ENCODE measurements around the gene LTK.

DNA sequence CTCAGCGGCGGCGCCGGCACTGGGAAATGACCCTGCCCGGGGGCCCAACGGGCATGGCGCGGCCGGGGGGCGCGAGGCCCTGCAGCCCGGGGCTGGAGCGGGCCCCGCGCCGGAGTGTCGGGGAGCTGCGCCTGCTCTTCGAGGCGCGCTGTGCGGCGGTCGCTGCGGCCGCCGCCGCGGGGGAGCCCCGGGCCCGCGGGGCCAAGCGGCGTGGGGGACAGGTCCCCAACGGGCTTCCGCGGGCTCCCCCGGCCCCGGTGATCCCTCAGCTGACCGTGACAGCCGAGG is 19.8 kb downstream of the LTK start:
- TF ChIP-seq POLR2A (IDR thresholded peaks at IDR 0.05) (no peak), POLR2AphosphoS5 (IDR thresholded peaks at IDR 0.05) (no peak)
- TF ChIP-seq, protein P1, sequence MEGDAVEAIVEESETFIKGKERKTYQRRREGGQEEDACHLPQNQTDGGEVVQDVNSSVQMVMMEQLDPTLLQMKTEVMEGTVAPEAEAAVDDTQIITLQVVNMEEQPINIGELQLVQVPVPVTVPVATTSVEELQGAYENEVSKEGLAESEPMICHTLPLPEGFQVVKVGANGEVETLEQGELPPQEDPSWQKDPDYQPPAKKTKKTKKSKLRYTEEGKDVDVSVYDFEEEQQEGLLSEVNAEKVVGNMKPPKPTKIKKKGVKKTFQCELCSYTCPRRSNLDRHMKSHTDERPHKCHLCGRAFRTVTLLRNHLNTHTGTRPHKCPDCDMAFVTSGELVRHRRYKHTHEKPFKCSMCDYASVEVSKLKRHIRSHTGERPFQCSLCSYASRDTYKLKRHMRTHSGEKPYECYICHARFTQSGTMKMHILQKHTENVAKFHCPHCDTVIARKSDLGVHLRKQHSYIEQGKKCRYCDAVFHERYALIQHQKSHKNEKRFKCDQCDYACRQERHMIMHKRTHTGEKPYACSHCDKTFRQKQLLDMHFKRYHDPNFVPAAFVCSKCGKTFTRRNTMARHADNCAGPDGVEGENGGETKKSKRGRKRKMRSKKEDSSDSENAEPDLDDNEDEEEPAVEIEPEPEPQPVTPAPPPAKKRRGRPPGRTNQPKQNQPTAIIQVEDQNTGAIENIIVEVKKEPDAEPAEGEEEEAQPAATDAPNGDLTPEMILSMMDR (IDR thresholded peaks at IDR 0.05 in 8 of 11, conservative IDR thresholded peaks at IDR 0.05 in 3 of 11): no peak

Data from spleen (tissue), 7 donors.